Mesendoderm (in vitro differentiated cells): ENCODE results near the gene ADARB1.

ENCODE experiments used
- DNase-seq: peaks from one replicate; pipeline ENCODE4 v3.0.0; 2013
- H2AK5ac ChIP-seq: 2 replicates; pipeline ENCODE4 v1.6.1; 2013; ENCODE audit warnings: low read length, inconsistent platforms
- H2BK120ac ChIP-seq: 2 replicates; pipeline ENCODE4 v1.6.1; 2013; ENCODE audit warnings: low read depth, mild to moderate bottlenecking, low read length, moderate library complexity, mixed read lengths
- H2BK15ac ChIP-seq: replicated peaks from 2 replicates; pipeline ENCODE4 v1.6.1; 2013; ENCODE audit warnings: low read depth, mild to moderate bottlenecking, moderate library complexity
- H2BK5ac ChIP-seq: 2 replicates; pipeline ENCODE4 v1.6.1; 2013; ENCODE audit warnings: low read length, inconsistent platforms
- H3K18ac ChIP-seq: 2 replicates; pipeline ENCODE4 v1.6.1; 2013; ENCODE audit warnings: mild to moderate bottlenecking, low read length, mixed read lengths
- H3K23ac ChIP-seq: one replicate; pipeline ENCODE4 v1.6.1; 2013; ENCODE audit warnings: low read length
- H3K27ac ChIP-seq: 2 replicates; pipeline ENCODE4 v1.5.1; 2013; ENCODE audit warnings: low read depth, mild to moderate bottlenecking, inconsistent platforms, low read length, moderate library complexity
- H3K27me3 ChIP-seq: 2 replicates; pipeline ENCODE4 v1.6.1; 2013; ENCODE audit warnings: low read length, control low read depth, mild to moderate bottlenecking, inconsistent platforms; ENCODE audit not compliant: insufficient read depth, poor library complexity
- H3K36me3 ChIP-seq: 2 replicates; pipeline ENCODE4 v1.6.1; 2013; ENCODE audit warnings: low read length, inconsistent platforms; ENCODE audit not compliant: control insufficient read depth, insufficient read depth
- H3K4ac ChIP-seq: one replicate; pipeline ENCODE4 v1.6.1; 2013; ENCODE audit warnings: low read depth, mild to moderate bottlenecking, low read length, moderate library complexity
- H3K4me1 ChIP-seq: 2 replicates; pipeline ENCODE4 v1.6.1; 2013; ENCODE audit warnings: low read depth, low read length, inconsistent platforms; ENCODE audit not compliant: control insufficient read depth
- H3K4me2 ChIP-seq: 2 replicates; pipeline ENCODE4 v1.6.1; 2013; ENCODE audit warnings: low read length
- H3K4me3 ChIP-seq: 2 replicates; pipeline ENCODE4 v1.5.1; 2013; ENCODE audit warnings: mild to moderate bottlenecking, low read length
- H3K56ac ChIP-seq: one replicate; pipeline ENCODE4 v1.6.1; 2013; ENCODE audit warnings: low read length
- H3K79me1 ChIP-seq: 2 replicates; pipeline ENCODE4 v1.6.1; 2013; ENCODE audit warnings: low read length, inconsistent platforms
- H3K79me2 ChIP-seq: 2 replicates; pipeline ENCODE4 v1.6.1; 2013; ENCODE audit warnings: mild to moderate bottlenecking, low read length; ENCODE audit not compliant: control insufficient read depth, insufficient read depth
- H3K9ac ChIP-seq: 2 replicates; pipeline ENCODE4 v1.6.1; 2013; ENCODE audit warnings: low read length, inconsistent platforms
- H4K5ac ChIP-seq: one replicate; pipeline ENCODE4 v1.6.1; 2013; ENCODE audit warnings: low read length
- H4K8ac ChIP-seq: one replicate; pipeline ENCODE4 v1.6.1; 2013; ENCODE audit warnings: low read depth, mild to moderate bottlenecking, control low read depth, low read length, moderate library complexity
- WGBS: extraction: QIAGEN DNeasy Blood & Tissue Kit; methylation state at CpG from one replicate; pipeline ENCODE4 v1.1.7; 2013; ENCODE audit warnings: low lambda C conversion rate, missing lambda C conversion rate; ENCODE audit not compliant: insufficient coverage; ENCODE audit errors: extremely low coverage; 5-methylcytosine and 5-hydroxymethylcytosine counted together

The ADARB1 gene

GRCh38 chr21:45157932-45158331, 83.6 kb downstream of the ADARB1 start:
- no peaks in the 10 kb centered on the region for H3K79me1 ChIP-seq
- no peaks in the 10 kb centered on the region for H3K79me2 ChIP-seq
- no peak overlapping the region for H3K9ac ChIP-seq
- H3K23ac ChIP-seq = no peak overlapping the region
- H3K4me3 ChIP-seq = no peak overlapping the region
- no peak overlapping the region for H2BK5ac ChIP-seq
- no peak overlapping the region for H2AK5ac ChIP-seq
- no peak for DNase-seq
- H2BK120ac ChIP-seq = no peak overlapping the region
- H3K27ac ChIP-seq = no peak overlapping the region
- H3K4me2 ChIP-seq = no peak overlapping the region
- H4K8ac ChIP-seq = no peak overlapping the region
- no peaks in the 10 kb centered on the region for H3K36me3 ChIP-seq
- H3K56ac ChIP-seq = peak overlapping the region; percentile 56
- no peaks in the 10 kb centered on the region for H3K27me3 ChIP-seq
- WGBS = no CpG with 5 or more reads among the region's 8 CpGs
- no peak overlapping the region for H2BK15ac ChIP-seq
- no peak overlapping the region for H3K4ac ChIP-seq
- H3K18ac ChIP-seq = no peak overlapping the region
- peaks cover 5% of the 10 kb centered on the region for H3K4me1 ChIP-seq
- H4K5ac ChIP-seq = no peak overlapping the region

- Histone ChIP-seq H2BK120ac (no peak overlapping the region), H3K23ac (no peak overlapping the region), H2BK15ac (no peak overlapping the region), H4K5ac (no peak overlapping the region), H2AK5ac (no peak overlapping the region), H3K18ac (no peak overlapping the region), H3K27ac (no peak overlapping the region), H3K4me1 (peaks cover 5% of the 10 kb centered on the region), H3K56ac (no peak overlapping the region), H3K79me2 (no peaks in the 10 kb centered on the region), H2BK5ac (no peak overlapping the region), H3K9ac (no peak overlapping the region), H3K36me3 (no peaks in the 10 kb centered on the region), H3K79me1 (no peaks in the 10 kb centered on the region), H3K4ac (no peak overlapping the region), H4K8ac (no peak overlapping the region), H3K4me2 (no peak overlapping the region), H3K27me3 (no peaks in the 10 kb centered on the region), H3K4me3 (no peak overlapping the region)
- no peak for DNase-seq
- no CpG with 5 or more reads among the region's 16 CpGs for WGBS
These were observed 84.4 kb downstream of the ADARB1 start for GRCh38 chr21:45158491-45159423.

GRCh38 chr21:45160198-45160597, 85.8 kb downstream of the ADARB1 start:
- no peak overlapping the region for H3K27ac ChIP-seq
- H3K18ac ChIP-seq = no peak overlapping the region
- H3K4ac ChIP-seq = no peak overlapping the region
- no peak overlapping the region for H2BK5ac ChIP-seq
- no peaks in the 10 kb centered on the region for H3K79me1 ChIP-seq
- peaks cover 5% of the 10 kb centered on the region for H3K4me1 ChIP-seq
- H3K9ac ChIP-seq = no peak overlapping the region
- no peak for DNase-seq
- no peak overlapping the region for H4K8ac ChIP-seq
- H2BK120ac ChIP-seq = no peak overlapping the region
- H3K23ac ChIP-seq = no peak overlapping the region
- H3K36me3 ChIP-seq = no peaks in the 10 kb centered on the region
- no CpG with 5 or more reads among the region's 7 CpGs for WGBS
- H3K27me3 ChIP-seq = no peaks in the 10 kb centered on the region
- no peak overlapping the region for H2BK15ac ChIP-seq
- no peak overlapping the region for H3K4me3 ChIP-seq
- no peak overlapping the region for H4K5ac ChIP-seq
- H3K79me2 ChIP-seq = no peaks in the 10 kb centered on the region
- H3K56ac ChIP-seq = no peak overlapping the region
- H3K4me2 ChIP-seq = no peak overlapping the region
- no peak overlapping the region for H2AK5ac ChIP-seq

- no peaks in the 10 kb centered on the region for H3K36me3 ChIP-seq
- H3K18ac ChIP-seq = no peak overlapping the region
- H4K8ac ChIP-seq = no peak overlapping the region
- H3K27me3 ChIP-seq = no peaks in the 10 kb centered on the region
- H4K5ac ChIP-seq = no peak overlapping the region
- no peak overlapping the region for H3K23ac ChIP-seq
- H3K79me2 ChIP-seq = no peaks in the 10 kb centered on the region
- H3K27ac ChIP-seq = no peak overlapping the region
- H2BK5ac ChIP-seq = no peak overlapping the region
- peaks cover 5% of the 10 kb centered on the region for H3K4me1 ChIP-seq
- no peak overlapping the region for H3K56ac ChIP-seq
- H2BK120ac ChIP-seq = no peak overlapping the region
- no CpG with 5 or more reads among the region's 18 CpGs for WGBS
- no peak overlapping the region for H3K9ac ChIP-seq
- H3K4me3 ChIP-seq = no peak overlapping the region
- no peaks in the 10 kb centered on the region for H3K79me1 ChIP-seq
- no peak for DNase-seq
- H3K4ac ChIP-seq = no peak overlapping the region
- H2AK5ac ChIP-seq = no peak overlapping the region
- no peak overlapping the region for H2BK15ac ChIP-seq
- no peak overlapping the region for H3K4me2 ChIP-seq
These were observed 86.9 kb downstream of the ADARB1 start for GRCh38 chr21:45161038-45161945.

- H2BK5ac ChIP-seq = no peak overlapping the region
- H4K5ac ChIP-seq = no peak overlapping the region
- H3K36me3 ChIP-seq = no peaks in the 10 kb centered on the region
- no peak overlapping the region for H3K23ac ChIP-seq
- H3K4ac ChIP-seq = no peak overlapping the region
- H2BK15ac ChIP-seq = no peak overlapping the region
- H3K4me1 ChIP-seq = peaks cover 5% of the 10 kb centered on the region
- WGBS = no CpG with 5 or more reads among the region's 8 CpGs
- no peak overlapping the region for H3K9ac ChIP-seq
- H4K8ac ChIP-seq = no peak overlapping the region
- H3K79me1 ChIP-seq = no peaks in the 10 kb centered on the region
- H2BK120ac ChIP-seq = no peak overlapping the region
- no peak overlapping the region for H3K4me3 ChIP-seq
- H3K27me3 ChIP-seq = no peaks in the 10 kb centered on the region
- DNase-seq = no peak
- no peaks in the 10 kb centered on the region for H3K79me2 ChIP-seq
- no peak overlapping the region for H3K18ac ChIP-seq
- H3K56ac ChIP-seq = no peak overlapping the region
- no peak overlapping the region for H3K27ac ChIP-seq
- no peak overlapping the region for H2AK5ac ChIP-seq
- no peak overlapping the region for H3K4me2 ChIP-seq
These were observed 87.7 kb downstream of the ADARB1 start for GRCh38 chr21:45162115-45162514.
